Fibroblast of lung (primary cell): ENCODE data around the gene IL17C. TPM values are rescaled to one million over a fixed set of nuclear protein-coding genes. Genes with fewer than 3 reads are reported as not detected.

Source experiments
- DNase-seq, 2 donors: peaks; one replicate each; pipeline versions ENCODE4 v3.0.0 to v3.0.0-alpha.2; 2010; ENCODE audit warnings: low read depth in 2 of 2
- H2AFZ ChIP-seq: 2 replicates; pipeline ENCODE4 v1.5.1; 2012; ENCODE audit warnings: low read length, control low read depth, inconsistent platforms
- H3K27ac ChIP-seq: 2 replicates; pipeline ENCODE4 v1.5.1; 2011; ENCODE audit warnings: low read length, control low read depth; ENCODE audit not compliant: insufficient read depth
- H3K27me3 ChIP-seq: 2 replicates; pipeline ENCODE4 v1.5.1; 2011; ENCODE audit warnings: mild to moderate bottlenecking, low read length; ENCODE audit not compliant: control insufficient read depth, insufficient read depth
- H3K36me3 ChIP-seq: 2 replicates; pipeline ENCODE4 v1.5.1; 2011; ENCODE audit warnings: low read length; ENCODE audit not compliant: control insufficient read depth, insufficient read depth
- H3K4me1 ChIP-seq: 2 replicates; pipeline ENCODE4 v1.5.1; 2011; ENCODE audit warnings: low read length; ENCODE audit not compliant: control insufficient read depth, insufficient read depth; ENCODE audit errors: extremely low read depth
- H3K4me2 ChIP-seq: 2 replicates; pipeline ENCODE4 v1.5.1; 2011; ENCODE audit warnings: low read length, control low read depth; ENCODE audit not compliant: insufficient read depth; ENCODE audit errors: extremely low read depth
- H3K4me3 ChIP-seq, 4 experiments: fragments of 200-600 bp in 1 of 4; sonication (generic) in 1 of 4; replicated peaks in 1 of 4; 2 replicates each; pipeline ENCODE4 v1.5.1; 2011 to 2016; ENCODE audit warnings: low read length in 4 of 4, low read depth in 3 of 4, mild to moderate bottlenecking in 3 of 4, control low read depth in 2 of 4, inconsistent platforms in 1 of 4, mixed read lengths in 1 of 4; ENCODE audit not compliant: insufficient read depth in 1 of 4; ENCODE audit errors: control extremely low read depth in 1 of 4
- H3K79me2 ChIP-seq: 2 replicates; pipeline ENCODE4 v1.5.1; 2012; ENCODE audit warnings: mild to moderate bottlenecking, low read length, inconsistent platforms; ENCODE audit not compliant: control insufficient read depth, insufficient read depth
- H3K9ac ChIP-seq: 2 replicates; pipeline ENCODE4 v1.5.1; 2011; ENCODE audit warnings: mild to moderate bottlenecking, low read length, control low read depth; ENCODE audit not compliant: insufficient read depth
- H3K9me3 ChIP-seq: 2 replicates; pipeline ENCODE4 v1.5.1; 2012; ENCODE audit warnings: low read depth, low read length; ENCODE audit not compliant: control insufficient read depth, insufficient read depth
- H4K20me1 ChIP-seq: 2 replicates; pipeline ENCODE4 v1.5.1; 2011; ENCODE audit warnings: low read length; ENCODE audit not compliant: control insufficient read depth, insufficient read depth; ENCODE audit errors: extremely low read depth
- CTCF ChIP-seq, 2 donors: IDR thresholded peaks in 1 of 2; conservative IDR thresholded peaks in 1 of 2; 1 replicate in 1 of 2; 2 replicates in 1 of 2; pipeline ENCODE4 v1.5.1; 2011 to 2012; ENCODE audit warnings: low read length in 2 of 2, control low read depth in 1 of 2, inconsistent platforms in 1 of 2, low read depth in 1 of 2, mild to moderate bottlenecking in 1 of 2
- EZH2 ChIP-seq: IDR thresholded peaks from 2 replicates; pipeline ENCODE4 v1.5.1; 2012; ENCODE audit warnings: low read length, control low read depth, mild to moderate bottlenecking; ENCODE audit errors: missing control alignments
- polyA plus RNA-seq, 2 donors: library from polyadenylated mRNA; depleted of rRNA in 1 of 2; stranded (reverse) in 1 of 2; unstranded in 1 of 2; fragments of >200 nt; gene quantifications; 2 replicates each; pipeline ENCODE4 v1.2.1, GENCODE V29; 2011 to 2012; ENCODE audit warnings: missing spikeins in 1 of 2
- total RNA-seq: library from RNA; depleted of rRNA; stranded (reverse); fragments of >200 nt; gene quantifications from 2 replicates; pipeline ENCODE4 v1.2.1, GENCODE V29; 2014

IL17C gene
- total and polyA plus RNA-seq, 2 donors (not counting 1 experiment from before 2014, with no cell fraction given), result not detected

GRCh38 chr16:88687676-88688012 is 49.3 kb downstream of the IL17C start:
- DNase-seq, result no peak
- H4K20me1 ChIP-seq, result no peaks in the 10 kb centered on the region
- no peak overlapping the region for H3K4me3 ChIP-seq
- no peaks in the 10 kb centered on the region for H3K9me3 ChIP-seq
- no peak overlapping the region for H2AFZ ChIP-seq
- H3K27ac ChIP-seq, result no peak overlapping the region
- no peaks in the 10 kb centered on the region for H3K79me2 ChIP-seq
- peaks cover 10% of the 10 kb centered on the region for H3K4me1 ChIP-seq
- no peak for TF ChIP-seq CTCF (conservative IDR thresholded peaks at IDR 0.05 in 1 of 2, IDR thresholded peaks at IDR 0.05 in 1 of 2; ENCODE audit: low read depth in 1 of 2, low read length in 2 of 2)
- no peak for TF ChIP-seq EZH2
- H3K4me2 ChIP-seq, result no peak overlapping the region
- H3K9ac ChIP-seq, result no peak overlapping the region
- peaks cover 9% of the 10 kb centered on the region for H3K27me3 ChIP-seq
- no peaks in the 10 kb centered on the region for H3K36me3 ChIP-seq

- Histone ChIP-seq H3K36me3 (no peaks in the 10 kb centered on the region), H2AFZ (no peak overlapping the region), H3K27me3 (peaks cover 9% of the 10 kb centered on the region), H3K4me1 (peaks cover 10% of the 10 kb centered on the region), H3K27ac (no peak overlapping the region), H3K9me3 (no peaks in the 10 kb centered on the region), H3K4me3 (no peak overlapping the region), H4K20me1 (no peaks in the 10 kb centered on the region), H3K9ac (no peak overlapping the region), H3K79me2 (no peaks in the 10 kb centered on the region), H3K4me2 (no peak overlapping the region)
- peak in 1 of 2 donors; percentile 20 for DNase-seq
- TF ChIP-seq EZH2 (no peak), CTCF (conservative IDR thresholded peaks at IDR 0.05 in 1 of 2, IDR thresholded peaks at IDR 0.05 in 1 of 2; ENCODE audit: low read depth in 1 of 2, low read length in 2 of 2) (no peak)
Measured at GRCh38 chr16:88688013-88688778, 49.8 kb downstream of the IL17C start.

Other genes with a start within 250 kb of the IL17C start
- 1.7 and 2.1 TPM in 2 replicates for gene ZFPM1, start 185.3 kb upstream of the IL17C start, total RNA-seq
- gene ZFPM1, start 185.3 kb upstream of the IL17C start, polyA plus RNA-seq, result 0.27 and 0.36 TPM in 2 replicates
- gene ZC3H18, start 68.2 kb upstream of the IL17C start, total RNA-seq, result 7.9 and 10.5 TPM in 2 replicates
- 9.4 and 17.4 TPM in 2 replicates for gene ZC3H18, start 68.2 kb upstream of the IL17C start, polyA plus RNA-seq
- 124 and 130 TPM in 2 replicates for gene CYBA, start 12.5 kb downstream of the IL17C start, total RNA-seq
- 30.8 and 74.7 TPM in 2 replicates for gene CYBA, start 12.5 kb downstream of the IL17C start, polyA plus RNA-seq
- 60.1 and 204 TPM in 2 replicates for gene MVD, start 24.5 kb downstream of the IL17C start, total RNA-seq
- gene MVD, start 24.5 kb downstream of the IL17C start, polyA plus RNA-seq, result 35.9 and 43.4 TPM in 2 replicates
- under 0.01 and 0.17 TPM in 2 replicates for gene SNAI3, start 47.9 kb downstream of the IL17C start, total RNA-seq
- 0.03 TPM in 1 of 2 replicates, not detected in the other for gene SNAI3, start 47.9 kb downstream of the IL17C start, polyA plus RNA-seq
- gene RNF166, start 67.8 kb downstream of the IL17C start, total RNA-seq, result 9.7 and 13.6 TPM in 2 replicates
- 6.6 and 8.2 TPM in 2 replicates for gene RNF166, start 67.8 kb downstream of the IL17C start, polyA plus RNA-seq
- gene CTU2, start 67.9 kb downstream of the IL17C start, total RNA-seq, result 11.9 and 13.4 TPM in 2 replicates
- gene CTU2, start 67.9 kb downstream of the IL17C start, polyA plus RNA-seq, result 7.6 and 8.1 TPM in 2 replicates
- gene PIEZO1, start 146.6 kb downstream of the IL17C start, total RNA-seq, result 135 and 313 TPM in 2 replicates
- gene PIEZO1, start 146.6 kb downstream of the IL17C start, polyA plus RNA-seq, result 94.5 and 126 TPM in 2 replicates
- gene CDT1, start 165.2 kb downstream of the IL17C start, total RNA-seq, result 0.77 and 3.6 TPM in 2 replicates
- 1.3 and 4.5 TPM in 2 replicates for gene CDT1, start 165.2 kb downstream of the IL17C start, polyA plus RNA-seq
- gene APRT, start 173.4 kb downstream of the IL17C start, total RNA-seq, result 50.3 and 95.6 TPM in 2 replicates
- gene APRT, start 173.4 kb downstream of the IL17C start, polyA plus RNA-seq, result 39.2 and 57.6 TPM in 2 replicates
- 20.8 and 29.6 TPM in 2 replicates for gene GALNS, start 218.4 kb downstream of the IL17C start, total RNA-seq
- 8.6 and 10.6 TPM in 2 replicates for gene GALNS, start 218.4 kb downstream of the IL17C start, polyA plus RNA-seq
- gene TRAPPC2L, start 218.6 kb downstream of the IL17C start, total RNA-seq, result 46.5 and 47.7 TPM in 2 replicates
- gene TRAPPC2L, start 218.6 kb downstream of the IL17C start, polyA plus RNA-seq, result 63.7 and 78.6 TPM in 2 replicates
- gene PABPN1L, start 228.1 kb downstream of the IL17C start, total RNA-seq, result not detected in 2 replicates
- not detected in 2 replicates for gene PABPN1L, start 228.1 kb downstream of the IL17C start, polyA plus RNA-seq